ENCODE data around the gene SERPINE2.

The SERPINE2 gene

GRCh38 chr2:224077773-224078507, 38.9 kb upstream of the SERPINE2 start:
- TF ChIP-seq, protein P1, sequence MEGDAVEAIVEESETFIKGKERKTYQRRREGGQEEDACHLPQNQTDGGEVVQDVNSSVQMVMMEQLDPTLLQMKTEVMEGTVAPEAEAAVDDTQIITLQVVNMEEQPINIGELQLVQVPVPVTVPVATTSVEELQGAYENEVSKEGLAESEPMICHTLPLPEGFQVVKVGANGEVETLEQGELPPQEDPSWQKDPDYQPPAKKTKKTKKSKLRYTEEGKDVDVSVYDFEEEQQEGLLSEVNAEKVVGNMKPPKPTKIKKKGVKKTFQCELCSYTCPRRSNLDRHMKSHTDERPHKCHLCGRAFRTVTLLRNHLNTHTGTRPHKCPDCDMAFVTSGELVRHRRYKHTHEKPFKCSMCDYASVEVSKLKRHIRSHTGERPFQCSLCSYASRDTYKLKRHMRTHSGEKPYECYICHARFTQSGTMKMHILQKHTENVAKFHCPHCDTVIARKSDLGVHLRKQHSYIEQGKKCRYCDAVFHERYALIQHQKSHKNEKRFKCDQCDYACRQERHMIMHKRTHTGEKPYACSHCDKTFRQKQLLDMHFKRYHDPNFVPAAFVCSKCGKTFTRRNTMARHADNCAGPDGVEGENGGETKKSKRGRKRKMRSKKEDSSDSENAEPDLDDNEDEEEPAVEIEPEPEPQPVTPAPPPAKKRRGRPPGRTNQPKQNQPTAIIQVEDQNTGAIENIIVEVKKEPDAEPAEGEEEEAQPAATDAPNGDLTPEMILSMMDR (IDR thresholded peaks at IDR 0.05; ENCODE audit: low read depth, low read length) = no peak
- H3K4me3 ChIP-seq (ENCODE audit: low read depth, low read length) = no peak overlapping the region

- H3K4me3 ChIP-seq (ENCODE audit: low read depth, low read length) = no peak overlapping the region
- TF ChIP-seq, protein P1 (IDR thresholded peaks at IDR 0.05; ENCODE audit: low read depth, low read length) = no peak
Observed at GRCh38 chr2:224075588-224075987, 36.5 kb upstream of the SERPINE2 start.

GRCh38 chr2:224073676-224074075, 34.6 kb upstream of the SERPINE2 start:
- no peak overlapping the region for H3K4me3 ChIP-seq (ENCODE audit: low read depth, low read length)
- TF ChIP-seq, protein P1 (IDR thresholded peaks at IDR 0.05; ENCODE audit: low read depth, low read length) = no peak

DNA sequence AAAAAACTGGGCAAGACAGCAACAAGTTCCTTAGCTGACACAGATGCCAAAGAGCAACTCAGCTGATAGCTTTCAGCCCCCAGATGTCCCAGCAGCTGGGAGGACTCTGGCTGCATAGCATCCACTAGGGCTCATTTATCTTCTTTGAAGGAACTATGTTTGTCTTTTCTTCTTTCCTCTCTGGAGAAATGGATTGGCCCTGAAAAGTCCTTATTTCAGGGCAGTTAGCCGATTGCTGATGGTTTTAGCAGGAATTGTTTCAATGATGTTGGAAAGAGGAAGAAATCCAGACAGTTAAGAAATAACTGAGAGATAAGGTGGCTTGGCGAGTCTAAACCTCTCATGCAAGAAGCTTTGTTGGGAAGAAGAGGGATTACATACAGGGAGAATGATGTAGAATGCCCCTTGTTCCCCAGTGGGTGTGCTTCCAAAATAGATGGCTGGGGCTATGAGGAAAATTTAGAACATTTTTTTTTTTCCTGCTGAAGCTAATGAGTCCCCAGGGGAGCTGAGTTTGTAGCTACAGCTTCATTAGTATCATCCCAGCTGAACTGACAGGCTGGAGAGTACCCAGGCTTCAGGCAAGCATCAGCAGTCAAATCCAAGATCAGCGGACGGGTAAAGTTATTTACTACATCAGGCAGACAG, 33.6 kb upstream of the SERPINE2 start:
- TF ChIP-seq, protein P1 (IDR thresholded peaks at IDR 0.05; ENCODE audit: low read depth, low read length) = no peak
- no peak overlapping the region for H3K4me3 ChIP-seq (ENCODE audit: low read depth, low read length)

DNA sequence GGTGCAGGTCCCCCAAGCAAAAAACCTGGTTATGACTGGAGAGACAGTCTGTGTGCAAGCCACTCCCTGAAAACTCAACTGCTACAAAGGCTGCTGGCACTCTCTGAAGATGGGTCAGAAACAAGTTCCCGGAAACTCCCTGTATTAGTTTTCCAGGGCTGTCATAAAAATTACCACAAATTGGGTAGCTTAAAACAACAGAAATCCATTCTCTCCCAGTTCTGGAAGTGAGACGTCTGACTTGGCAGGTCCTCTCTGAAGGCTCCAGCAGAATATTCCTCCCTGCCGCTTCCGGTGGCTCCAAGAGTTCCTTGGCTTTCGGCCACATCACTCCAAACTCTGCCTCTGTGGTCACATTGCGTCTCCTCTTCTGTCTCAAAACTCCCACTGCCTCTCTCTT, 30.1 kb upstream of the SERPINE2 start:
- TF ChIP-seq, protein P1 (IDR thresholded peaks at IDR 0.05; ENCODE audit: low read depth, low read length) = no peak
- H3K4me3 ChIP-seq (ENCODE audit: low read depth, low read length) = no peak overlapping the region

DNA sequence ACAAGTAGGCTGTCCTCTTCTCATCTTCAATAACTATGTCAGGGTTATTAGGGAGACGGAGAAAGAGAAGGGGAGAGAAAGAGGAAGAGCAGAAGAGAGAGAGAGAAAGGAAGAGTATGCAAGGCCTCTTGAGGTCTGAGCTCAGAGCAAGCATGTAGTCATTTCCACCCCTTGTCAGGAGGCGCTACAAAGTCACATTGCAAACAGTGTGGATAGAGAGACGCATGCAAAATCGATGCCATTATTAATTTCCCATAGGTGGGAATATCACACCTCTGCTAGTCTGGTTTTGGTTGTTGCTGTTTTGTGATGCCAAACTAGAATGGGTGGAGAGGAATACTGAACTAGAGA, 24.2 kb upstream of the SERPINE2 start:
- TF ChIP-seq, protein P1 (IDR thresholded peaks at IDR 0.05; ENCODE audit: low read depth, low read length) = no peak
- H3K4me3 ChIP-seq (ENCODE audit: low read depth, low read length) = no peak overlapping the region
